AG20443 (cell line): ENCODE data around the gene UCN3.

Experiments used
- DNase-seq: peaks from one replicate; pipeline ENCODE4 v3.0.0; 2012; ENCODE audit warnings: low spot score, mixed read lengths

The UCN3 gene

GRCh38 chr10:5364890-5365338 lies at the start of gene UCN3:
UCN3 (plus strand) TSS chr10:5364966; CDS start chr10:5373721, 8,755 bp downstream.
- no peak for DNase-seq

GRCh38 chr10:5317547-5318107 lies 47.1 kb upstream of the UCN3 start:
- peak; percentile 84 for DNase-seq

- DNase-seq, result no peak
Measured at GRCh38 chr10:5318148-5318547, 46.6 kb upstream of the UCN3 start.

- DNase-seq, result no peak
Measured at GRCh38 chr10:5319863-5320262, 44.9 kb upstream of the UCN3 start.

DNA sequence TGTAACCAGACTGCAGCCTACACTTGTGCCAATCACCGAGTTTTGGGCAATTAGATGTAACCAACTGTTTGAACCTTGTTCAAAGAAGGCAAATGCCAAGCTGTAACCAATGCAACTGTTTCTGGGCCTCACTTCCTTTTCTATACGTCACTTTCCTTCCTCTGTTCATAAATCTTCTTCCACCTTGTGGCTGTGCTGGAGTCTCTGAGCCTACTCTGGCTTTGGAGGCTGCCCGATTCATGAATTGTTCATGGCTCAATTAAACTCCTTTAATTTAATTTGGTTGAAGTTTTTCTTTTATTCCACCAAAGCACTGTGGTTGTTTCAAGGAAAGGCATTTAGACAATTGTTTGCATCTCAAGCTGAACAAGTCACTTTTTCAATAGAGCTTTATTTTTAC lies 43.5 kb upstream of the UCN3 start:
- no peak for DNase-seq

- DNase-seq, result no peak
Measured at GRCh38 chr10:5323446-5323845, 41.3 kb upstream of the UCN3 start.

DNA sequence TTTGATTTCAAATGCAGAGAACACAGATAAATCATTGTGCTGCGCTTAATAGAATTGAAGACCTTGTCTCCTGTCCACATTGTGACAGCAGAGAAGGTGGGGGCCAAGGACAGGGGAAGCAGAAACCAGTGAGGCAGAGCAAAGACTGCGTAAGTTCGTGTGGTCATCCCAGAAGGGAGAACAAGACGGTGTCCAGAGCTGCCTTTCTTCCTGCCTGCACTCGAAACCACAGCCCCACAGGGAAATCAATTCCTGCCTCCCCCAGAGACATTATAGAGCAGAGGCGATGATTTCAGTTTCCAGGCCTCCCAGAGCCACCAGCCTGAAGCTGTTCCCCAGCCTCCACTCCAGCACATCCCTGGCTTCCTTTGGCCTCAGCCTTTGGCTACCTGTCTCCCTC lies 39.7 kb upstream of the UCN3 start:
- no peak for DNase-seq

- DNase-seq, result no peak
Measured at GRCh38 chr10:5334196-5334880, 30.4 kb upstream of the UCN3 start.

GRCh38 chr10:5338010-5338409 lies 26.8 kb upstream of the UCN3 start:
- DNase-seq, result no peak

GRCh38 chr10:5343092-5343491 lies 21.7 kb upstream of the UCN3 start:
- DNase-seq, result no peak

- no peak for DNase-seq
Measured at GRCh38 chr10:5343561-5343960, 21.2 kb upstream of the UCN3 start.

DNA sequence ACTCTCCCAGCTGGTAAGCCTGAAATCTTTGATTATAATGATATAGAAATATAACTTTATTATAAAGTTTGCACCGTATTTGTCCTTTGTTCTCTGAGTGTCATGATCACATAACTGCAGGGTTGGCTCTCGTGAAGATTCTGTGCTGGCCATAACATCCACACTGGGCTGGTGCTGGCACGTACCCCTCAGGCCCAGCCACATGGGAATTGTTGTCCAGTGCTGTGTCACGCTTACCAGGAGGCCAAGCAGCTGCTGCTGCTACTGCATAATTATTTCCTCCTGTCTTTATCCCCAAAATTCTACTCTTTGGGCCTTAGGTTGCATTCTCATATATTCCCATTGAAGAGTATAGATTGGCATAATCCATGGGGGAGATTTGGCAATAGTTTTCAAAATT lies 20.8 kb upstream of the UCN3 start:
- DNase-seq, result peak; percentile 29

DNA sequence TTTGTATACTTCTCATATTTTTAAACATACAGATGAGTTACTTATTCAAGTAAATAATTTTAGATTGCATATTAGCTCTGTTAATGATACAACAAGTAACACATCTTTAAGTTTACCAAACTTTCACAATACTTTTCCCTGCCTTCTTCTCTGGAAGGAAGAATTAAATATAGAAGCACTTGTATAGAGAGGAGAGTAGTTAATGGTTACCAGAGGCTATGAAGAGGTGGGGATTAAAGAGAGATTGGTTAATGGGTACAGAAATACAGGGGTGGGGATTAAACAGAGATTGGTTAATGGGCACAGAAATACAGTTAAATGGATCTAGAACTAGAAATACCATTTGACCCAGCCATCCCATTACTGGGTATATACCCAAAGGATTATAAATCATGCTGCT lies 20.0 kb upstream of the UCN3 start:
- no peak for DNase-seq

DNA sequence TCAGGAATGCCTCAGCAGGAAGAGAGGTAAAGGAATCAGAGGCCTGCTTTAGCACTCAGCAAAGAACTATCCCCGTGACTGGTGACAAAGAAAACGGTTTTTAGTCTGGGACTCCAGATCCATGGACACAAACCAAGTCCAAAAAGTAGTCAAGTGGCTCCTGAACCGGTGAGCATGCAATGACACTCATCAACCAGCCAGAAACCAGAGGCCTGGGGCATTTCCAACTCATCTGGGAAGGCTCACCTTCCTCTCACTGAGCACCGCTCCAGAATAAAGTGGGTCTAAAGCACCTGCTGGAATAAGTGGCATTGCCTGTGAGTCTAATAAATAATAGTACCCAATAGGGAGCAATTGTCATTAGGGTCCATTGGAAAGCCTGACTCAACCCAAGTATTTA lies 17.9 kb upstream of the UCN3 start:
- DNase-seq, result no peak

- DNase-seq, result no peak
Measured at GRCh38 chr10:5349362-5349761, 15.4 kb upstream of the UCN3 start.

GRCh38 chr10:5354068-5354467 lies 10.7 kb upstream of the UCN3 start:
- no peak for DNase-seq

GRCh38 chr10:5355594-5356301 lies 9.0 kb upstream of the UCN3 start:
- DNase-seq, result no peak

DNA sequence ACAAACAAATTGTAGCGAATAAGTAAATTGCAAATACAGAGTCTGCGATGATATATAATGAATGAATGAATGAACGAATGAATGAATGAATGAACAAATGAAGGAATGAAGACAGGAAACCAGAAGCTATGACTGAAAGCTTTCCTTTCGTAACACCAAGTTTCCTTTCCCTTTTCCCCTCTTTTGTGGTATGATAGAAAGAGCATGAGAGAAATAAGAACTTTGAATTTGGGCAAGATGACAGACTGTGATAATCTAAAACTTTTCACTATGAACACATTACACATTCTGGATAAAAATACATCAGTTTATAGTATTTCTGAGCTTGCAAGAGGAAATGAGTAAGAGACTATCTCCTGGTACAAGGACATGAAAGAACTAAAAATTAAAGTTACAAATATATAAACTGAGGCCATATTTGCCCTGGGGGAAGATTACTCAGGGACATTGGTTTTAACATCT lies 8.4 kb upstream of the UCN3 start:
- no peak for DNase-seq

DNA sequence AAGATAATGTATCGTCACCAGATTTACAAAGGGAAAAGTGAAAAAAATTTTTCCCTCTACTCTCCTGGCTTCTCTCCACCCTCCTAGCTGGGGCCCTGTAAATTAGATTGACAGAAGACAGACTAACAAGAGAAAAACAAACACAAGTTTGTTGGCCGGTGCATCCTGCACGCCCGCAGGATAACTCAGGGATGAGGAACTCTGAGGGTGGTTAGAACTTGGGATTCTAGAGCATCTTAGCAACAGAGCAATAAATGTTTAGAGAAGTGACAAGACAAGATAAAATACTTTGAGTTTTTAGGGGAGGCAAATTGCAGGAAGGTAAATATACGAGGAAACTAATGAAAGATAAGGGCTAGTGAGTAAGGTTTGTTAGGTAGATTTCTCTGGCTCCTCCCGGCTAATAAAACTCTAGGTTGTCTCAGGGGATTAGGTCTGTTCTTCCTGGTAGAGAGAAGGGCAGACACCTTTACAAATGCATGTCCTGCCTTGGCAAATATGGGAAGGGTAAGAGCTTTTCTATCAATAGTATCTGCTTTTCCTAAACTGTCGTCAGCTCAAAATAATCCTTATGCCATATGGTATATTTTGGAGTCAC lies 4.3 kb upstream of the UCN3 start:
- DNase-seq, result no peak

- DNase-seq, result no peak
Measured at GRCh38 chr10:5361966-5362365, 2.8 kb upstream of the UCN3 start.

- DNase-seq, result no peak
Measured at GRCh38 chr10:5362873-5363272, 1.9 kb upstream of the UCN3 start.

DNA sequence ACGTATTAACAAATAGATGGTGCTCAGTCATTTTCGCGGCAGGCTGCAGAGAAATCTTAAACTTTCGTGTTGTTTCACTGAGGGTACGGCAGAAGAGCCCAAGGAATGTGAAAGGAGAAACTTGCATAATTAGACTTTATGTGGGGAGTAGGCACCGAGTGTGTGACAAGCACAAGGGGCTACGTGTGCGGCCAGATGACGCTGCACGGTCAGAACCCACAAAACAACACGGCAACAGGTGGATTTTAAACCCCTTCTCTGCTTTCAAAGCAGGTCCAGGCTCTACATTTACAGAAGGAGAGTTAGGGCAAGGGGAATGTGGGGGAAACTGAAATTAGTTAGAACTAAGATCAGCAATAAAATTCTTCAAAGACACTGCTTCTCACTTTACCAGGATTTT lies 392 bp upstream of the UCN3 start:
- no peak for DNase-seq

GRCh38 chr10:5365928-5366327 lies 1.2 kb downstream of the UCN3 start:
- no peak for DNase-seq
